ENCODE results near the gene OPN1SW. TPM values are rescaled to one million over a fixed set of nuclear protein-coding genes. Genes with fewer than 3 reads are reported as not detected.

OPN1SW gene
- total RNA-seq, 1 donor from 2014 or later = not detected

- Mint-ChIP-seq H3K27me3 (ENCODE audit: low read depth) (no peaks in the 10 kb centered on the region), H3K27ac (no peak overlapping the region), H3K36me3 (peaks cover 20% of the 10 kb centered on the region), H3K9me3 (no peaks in the 10 kb centered on the region), H3K4me3 (no peak overlapping the region), H3K4me1 (no peaks in the 10 kb centered on the region)
- DNase-seq (ENCODE audit: low spot score in 2 of 2, unreplicated experiment in 2 of 2) = no peak
- no peak for TF ChIP-seq CTCF (IDR thresholded peaks at IDR 0.05; ENCODE audit: unreplicated experiment)
Measured at GRCh38 chr7:128800567-128800966, 25.0 kb upstream of the OPN1SW start.

GRCh38 chr7:128799451-128799850, 23.9 kb upstream of the OPN1SW start:
- Mint-ChIP-seq H3K27ac (no peak overlapping the region), H3K9me3 (no peaks in the 10 kb centered on the region), H3K4me1 (no peaks in the 10 kb centered on the region), H3K27me3 (ENCODE audit: low read depth) (no peaks in the 10 kb centered on the region), H3K36me3 (peaks cover 23% of the 10 kb centered on the region), H3K4me3 (no peak overlapping the region)
- no peak for DNase-seq (ENCODE audit: low spot score in 2 of 2, unreplicated experiment in 2 of 2)
- no peak for TF ChIP-seq CTCF (IDR thresholded peaks at IDR 0.05; ENCODE audit: unreplicated experiment)

- Mint-ChIP-seq H3K27me3 (ENCODE audit: low read depth) (peaks cover 8% of the 10 kb centered on the region), H3K27ac (no peak overlapping the region), H3K36me3 (peaks cover 26% of the 10 kb centered on the region), H3K9me3 (no peaks in the 10 kb centered on the region), H3K4me1 (peaks cover 6% of the 10 kb centered on the region), H3K4me3 (no peak overlapping the region)
- DNase-seq (ENCODE audit: low spot score in 2 of 2, unreplicated experiment in 2 of 2) = no peak
- no peak for TF ChIP-seq CTCF (IDR thresholded peaks at IDR 0.05; ENCODE audit: unreplicated experiment)
Measured at GRCh38 chr7:128796327-128796726, 20.7 kb upstream of the OPN1SW start.

- H3K27ac Mint-ChIP-seq = no peak overlapping the region
- no peaks in the 10 kb centered on the region for H3K9me3 Mint-ChIP-seq
- no peak for DNase-seq (ENCODE audit: low spot score in 2 of 2, unreplicated experiment in 2 of 2)
- H3K27me3 Mint-ChIP-seq (ENCODE audit: low read depth) = peaks cover 12% of the 10 kb centered on the region
- TF ChIP-seq CTCF (IDR thresholded peaks at IDR 0.05; ENCODE audit: unreplicated experiment) = no peak
- peaks cover 11% of the 10 kb centered on the region for H3K4me1 Mint-ChIP-seq
- H3K4me3 Mint-ChIP-seq = no peak overlapping the region
- H3K36me3 Mint-ChIP-seq = peaks cover 20% of the 10 kb centered on the region
Measured at GRCh38 chr7:128795129-128795528, 19.5 kb upstream of the OPN1SW start.

GRCh38 chr7:128794436-128794835, 18.8 kb upstream of the OPN1SW start:
- peaks cover 11% of the 10 kb centered on the region for H3K4me1 Mint-ChIP-seq
- no peak overlapping the region for H3K27ac Mint-ChIP-seq
- peaks cover 16% of the 10 kb centered on the region for H3K27me3 Mint-ChIP-seq (ENCODE audit: low read depth)
- peaks cover 20% of the 10 kb centered on the region for H3K36me3 Mint-ChIP-seq
- no peaks in the 10 kb centered on the region for H3K9me3 Mint-ChIP-seq
- TF ChIP-seq CTCF (IDR thresholded peaks at IDR 0.05; ENCODE audit: unreplicated experiment) = no peak
- no peak for DNase-seq (ENCODE audit: low spot score in 2 of 2, unreplicated experiment in 2 of 2)
- no peak overlapping the region for H3K4me3 Mint-ChIP-seq

GRCh38 chr7:128794020-128794419, 18.4 kb upstream of the OPN1SW start:
- no peak overlapping the region for H3K27ac Mint-ChIP-seq
- no peaks in the 10 kb centered on the region for H3K9me3 Mint-ChIP-seq
- H3K36me3 Mint-ChIP-seq = peaks cover 20% of the 10 kb centered on the region
- peaks cover 20% of the 10 kb centered on the region for H3K27me3 Mint-ChIP-seq (ENCODE audit: low read depth)
- no peak overlapping the region for H3K4me3 Mint-ChIP-seq
- no peak for TF ChIP-seq CTCF (IDR thresholded peaks at IDR 0.05; ENCODE audit: unreplicated experiment)
- H3K4me1 Mint-ChIP-seq = peaks cover 11% of the 10 kb centered on the region
- DNase-seq (ENCODE audit: low spot score in 2 of 2, unreplicated experiment in 2 of 2) = no peak
